ENCODE data around the gene SPRTN.

SPRTN gene

DNA sequence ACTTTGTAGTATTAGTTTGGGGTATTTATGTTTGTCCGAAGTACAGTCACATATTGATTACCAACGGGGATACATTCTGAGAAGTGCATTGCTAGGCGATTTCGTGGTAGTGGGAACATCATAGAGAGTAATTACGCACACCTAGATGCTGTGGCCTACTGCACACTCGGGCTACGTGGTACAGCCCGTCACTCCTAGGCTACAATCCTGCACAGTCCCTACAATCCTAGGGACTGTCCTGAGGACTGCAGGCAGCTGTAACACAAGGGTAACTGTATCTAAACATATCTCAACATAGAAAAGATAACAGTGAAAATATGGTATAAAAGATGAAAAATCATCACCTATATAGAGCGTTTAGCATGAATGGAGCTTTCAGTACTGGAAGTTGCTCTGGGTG is 19.0 kb upstream of the SPRTN start:
- Histone ChIP-seq H3K4me1 (no peaks in the 10 kb centered on the region), H3K4me3 (ENCODE audit: low read depth, low read length) (no peak overlapping the region), H3K27me3 (no peaks in the 10 kb centered on the region), H3K36me3 (no peaks in the 10 kb centered on the region), H3K9me3 (no peaks in the 10 kb centered on the region)
- TF ChIP-seq CTCF (IDR thresholded peaks at IDR 0.05; ENCODE audit: low read depth, low read length) = no peak
- no peak for DNase-seq

DNA sequence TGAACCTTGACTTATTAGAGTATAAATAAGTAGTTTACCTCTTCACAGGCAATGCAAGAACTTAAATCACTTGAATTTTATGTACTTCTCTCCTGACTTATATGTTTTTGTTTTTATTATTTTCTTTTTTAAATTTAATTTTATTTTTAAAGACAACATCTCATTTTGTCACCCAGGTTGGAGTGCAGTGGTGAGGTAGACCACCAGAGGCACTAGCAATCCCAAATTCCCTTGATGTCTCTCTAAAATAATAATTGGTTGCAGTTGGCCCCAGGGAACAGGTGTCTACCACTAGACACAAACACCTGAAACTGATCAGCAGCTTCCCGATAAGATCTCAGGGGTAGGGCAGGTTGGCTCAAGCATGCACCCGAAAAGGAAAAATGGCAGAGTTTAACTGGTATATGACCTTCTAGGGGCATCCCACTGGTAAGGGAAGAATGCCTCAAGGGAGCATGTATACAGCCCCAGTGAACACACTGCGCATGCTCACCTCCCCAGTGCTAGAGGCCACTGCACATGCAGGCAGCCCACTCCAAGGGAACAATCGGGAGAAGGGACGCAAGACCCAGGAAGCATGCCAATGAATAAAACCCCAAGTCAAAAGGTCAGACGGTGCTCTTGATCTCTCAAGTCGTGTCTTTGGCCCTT is 15.1 kb upstream of the SPRTN start:
- no peak for DNase-seq
- Histone ChIP-seq H3K27me3 (no peaks in the 10 kb centered on the region), H3K4me1 (no peaks in the 10 kb centered on the region), H3K9me3 (no peaks in the 10 kb centered on the region), H3K36me3 (no peaks in the 10 kb centered on the region), H3K4me3 (ENCODE audit: low read depth, low read length) (no peak overlapping the region)
- TF ChIP-seq CTCF (IDR thresholded peaks at IDR 0.05; ENCODE audit: low read depth, low read length) = peak; percentile 22; the same call in 1 of the 2 replicates

- Histone ChIP-seq H3K4me3 (ENCODE audit: low read depth, low read length) (no peak overlapping the region), H3K36me3 (no peaks in the 10 kb centered on the region), H3K4me1 (no peaks in the 10 kb centered on the region), H3K27me3 (no peaks in the 10 kb centered on the region), H3K9me3 (no peaks in the 10 kb centered on the region)
- TF ChIP-seq CTCF (IDR thresholded peaks at IDR 0.05; ENCODE audit: low read depth, low read length) = no peak
- DNase-seq = no peak
These were observed 13.4 kb upstream of the SPRTN start for GRCh38 chr1:231324660-231325059.

GRCh38 chr1:231326248-231326647 is 11.8 kb upstream of the SPRTN start:
- TF ChIP-seq CTCF (IDR thresholded peaks at IDR 0.05; ENCODE audit: low read depth, low read length) = no peak

DNA sequence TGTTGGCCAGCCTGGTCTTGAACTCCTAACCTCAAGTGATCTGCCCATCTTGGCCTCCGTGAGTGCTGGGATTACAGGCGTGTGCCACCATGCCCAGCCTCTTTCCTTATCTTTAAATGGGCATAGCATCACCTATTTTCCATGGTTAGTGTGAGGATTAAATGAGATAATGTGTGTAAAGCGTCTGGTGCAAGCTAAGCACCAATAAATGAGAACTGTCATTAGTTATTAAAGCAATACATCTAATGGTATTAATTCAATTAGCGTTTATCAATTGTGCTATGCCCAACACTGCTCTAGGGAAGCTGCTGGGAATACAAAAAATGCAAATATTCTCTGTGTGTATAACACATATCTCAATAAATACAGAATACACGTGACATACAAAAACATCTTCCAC is 10.5 kb upstream of the SPRTN start:
- Histone ChIP-seq H3K4me3 (ENCODE audit: low read depth, low read length) (no peak overlapping the region), H3K9me3 (no peaks in the 10 kb centered on the region), H3K27me3 (no peaks in the 10 kb centered on the region), H3K4me1 (no peaks in the 10 kb centered on the region), H3K36me3 (no peaks in the 10 kb centered on the region)
- DNase-seq = no peak
- TF ChIP-seq CTCF (IDR thresholded peaks at IDR 0.05; ENCODE audit: low read depth, low read length) = no peak

More at GRCh38 chr1:231326248-231326647, 11.8 kb upstream of the SPRTN start:
- H3K4me1 ChIP-seq = no peaks in the 10 kb centered on the region
- no peak overlapping the region for H3K4me3 ChIP-seq (ENCODE audit: low read depth, low read length)
- H3K27me3 ChIP-seq = no peaks in the 10 kb centered on the region
- no peaks in the 10 kb centered on the region for H3K9me3 ChIP-seq
- no peaks in the 10 kb centered on the region for H3K36me3 ChIP-seq
- DNase-seq = no peak

GRCh38 chr1:231329483-231329882 is 8.6 kb upstream of the SPRTN start:
- no peaks in the 10 kb centered on the region for H3K9me3 ChIP-seq
- no peaks in the 10 kb centered on the region for H3K36me3 ChIP-seq
- no peaks in the 10 kb centered on the region for H3K4me1 ChIP-seq
- no peaks in the 10 kb centered on the region for H3K27me3 ChIP-seq
- TF ChIP-seq CTCF (IDR thresholded peaks at IDR 0.05; ENCODE audit: low read depth, low read length) = no peak
- H3K4me3 ChIP-seq (ENCODE audit: low read depth, low read length) = no peak overlapping the region
- DNase-seq = no peak
